IMR-90 (cell line): ENCODE results near the gene TYRP1. TPM values are rescaled to one million over a fixed set of nuclear protein-coding genes. Genes with fewer than 3 reads are reported as not detected.

Experiments used
- ATAC-seq: fragments of 200-7000 bp; cut with Tn5 transposase; 2 replicates; pipeline ENCODE4 v1.9.1; 2020; ENCODE audit warnings: low read depth, mild to moderate bottlenecking, moderate library complexity
- BruUV-seq: library from RNA; stranded (reverse); fragments of 400-500 nt; replicated peaks from 2 replicates; lab custom pipeline; 2021; lab: Mats Ljungman, UMichigan
- CTCF ChIA-PET: fragments of 300-600 bp; formaldehyde crosslinking; extraction: SDS; loops from one replicate; lab custom pipeline; 2021; ENCODE audit warnings: antibody characterized with exemption; lab: Yijun Ruan, JAX
- POLR2A ChIA-PET: fragments of 300-600 bp; sonication (Branson Sonifier 250); formaldehyde crosslinking; loops from one replicate; lab custom pipeline; 2022; ENCODE audit warnings: antibody characterized with exemption; ENCODE audit not compliant: unreplicated experiment; lab: Charles Lee
- DNase-seq: peaks from one replicate; pipeline ENCODE4 v3.0.0; 2013
- H2AFZ ChIP-seq: replicated peaks from 2 replicates; pipeline ENCODE3; 2013; ENCODE audit warnings: low read length, mild to moderate bottlenecking; ENCODE audit not compliant: poor library complexity
- H2AK5ac ChIP-seq: 2 replicates; pipeline ENCODE4 v1.6.1; 2013; ENCODE audit warnings: low read depth, low read length, inconsistent platforms
- H2AK9ac ChIP-seq: replicated peaks from 2 replicates; pipeline ENCODE3; 2013; ENCODE audit warnings: mild to moderate bottlenecking, low read depth, low read length, moderate library complexity; ENCODE audit not compliant: poor library complexity
- H2BK120ac ChIP-seq: 2 replicates; pipeline ENCODE4 v1.6.1; 2013; ENCODE audit warnings: low read depth, low read length, inconsistent platforms
- H2BK15ac ChIP-seq: 3 replicates; pipeline ENCODE4 v1.6.1; 2013; ENCODE audit warnings: low read depth, low read length, inconsistent platforms
- H2BK20ac ChIP-seq: 2 replicates; pipeline ENCODE4 v1.6.1; 2013; ENCODE audit warnings: low read depth, mild to moderate bottlenecking, inconsistent platforms, low read length, moderate library complexity
- H2BK5ac ChIP-seq: 2 replicates; pipeline ENCODE4 v1.6.1; 2013; ENCODE audit warnings: mild to moderate bottlenecking, low read depth, low read length, inconsistent platforms; ENCODE audit not compliant: poor library complexity, severe bottlenecking
- H3K14ac ChIP-seq: replicated peaks from 2 replicates; pipeline ENCODE4 v1.6.1; 2013; ENCODE audit warnings: low read depth, low read length, inconsistent platforms
- H3K18ac ChIP-seq: 2 replicates; pipeline ENCODE4 v1.6.1; 2013; ENCODE audit warnings: low read depth, low read length, control low read depth
- H3K23ac ChIP-seq: 2 replicates; pipeline ENCODE4 v1.6.1; 2013; ENCODE audit warnings: low read depth, low read length, inconsistent platforms
- H3K27ac ChIP-seq: 2 replicates; pipeline ENCODE4 v1.5.1; 2013; ENCODE audit warnings: mild to moderate bottlenecking, control low read depth, low read length; ENCODE audit not compliant: insufficient read depth
- H3K27me3 ChIP-seq: 2 replicates; pipeline ENCODE4 v1.6.1; 2013; ENCODE audit warnings: low read length; ENCODE audit not compliant: control insufficient read depth, insufficient read depth
- H3K36me3 ChIP-seq: 2 replicates; pipeline ENCODE4 v1.6.1; 2013; ENCODE audit warnings: low read length, mixed read lengths; ENCODE audit not compliant: control insufficient read depth, insufficient read depth
- H3K4ac ChIP-seq: 2 replicates; pipeline ENCODE4 v1.6.1; 2013; ENCODE audit warnings: low read depth, low read length, inconsistent platforms
- H3K4me1 ChIP-seq: 2 replicates; pipeline ENCODE4 v1.6.1; 2013; ENCODE audit warnings: low read length, mixed read lengths; ENCODE audit not compliant: control insufficient read depth, insufficient read depth
- H3K4me2 ChIP-seq: 2 replicates; pipeline ENCODE4 v1.6.1; 2013; ENCODE audit warnings: low read depth, mild to moderate bottlenecking, control low read depth, low read length, moderate library complexity
- H3K4me3 ChIP-seq: 2 replicates; pipeline ENCODE4 v1.5.1; 2013; ENCODE audit warnings: low read depth, mild to moderate bottlenecking, control low read depth, low read length, moderate library complexity; ENCODE audit not compliant: insufficient read depth
- H3K56ac ChIP-seq: 2 replicates; pipeline ENCODE4 v1.6.1; 2013; ENCODE audit warnings: low read length, inconsistent platforms; ENCODE audit not compliant: insufficient read depth; ENCODE audit errors: extremely low read depth
- H3K79me1 ChIP-seq, 2 experiments: 2 replicates each; pipeline ENCODE4 v1.6.1; 2013; ENCODE audit warnings: low read length in 2 of 2, inconsistent platforms in 1 of 2, low read depth in 1 of 2
- H3K9ac ChIP-seq: 2 replicates; pipeline ENCODE4 v1.6.1; 2013; ENCODE audit warnings: low read depth, low read length, control low read depth
- H3K9me1 ChIP-seq: 2 replicates; pipeline ENCODE4 v1.6.1; 2013; ENCODE audit warnings: low read length, inconsistent platforms; ENCODE audit not compliant: insufficient read depth
- H3K9me3 ChIP-seq: 2 replicates; pipeline ENCODE4 v1.6.1; 2013; ENCODE audit warnings: low read length; ENCODE audit not compliant: control insufficient read depth, insufficient read depth
- H4K20me1 ChIP-seq: 2 replicates; pipeline ENCODE4 v1.6.1; 2013; ENCODE audit warnings: low read length, inconsistent platforms; ENCODE audit not compliant: insufficient read depth
- H4K5ac ChIP-seq: 2 replicates; pipeline ENCODE4 v1.6.1; 2013; ENCODE audit warnings: mild to moderate bottlenecking, low read depth, low read length, control low read depth
- H4K8ac ChIP-seq, 2 experiments: 2 replicates each; pipeline ENCODE4 v1.6.1; 2013; ENCODE audit warnings: low read depth in 2 of 2, low read length in 2 of 2, control low read depth in 1 of 2, inconsistent platforms in 1 of 2
- H4K91ac ChIP-seq: 2 replicates; pipeline ENCODE4 v1.6.1; 2013; ENCODE audit warnings: low read depth, low read length, inconsistent platforms; ENCODE audit not compliant: insufficient read depth
- CEBPB ChIP-seq: IDR thresholded peaks from 2 replicates; pipeline ENCODE4 v1.6.1; 2012; ENCODE audit warnings: low read depth, low read length, improper control_type of control experiment
- FOS ChIP-seq: fragments of 150-350 bp; IDR thresholded peaks from 2 replicates; pipeline ENCODE4 v1.6.1; 2016; ENCODE audit warnings: low read depth, low read length
- RAD21 ChIP-seq: IDR thresholded peaks from 2 replicates; pipeline ENCODE4 v1.6.1; 2012; ENCODE audit warnings: low read length, improper control_type of control experiment
- RCOR1 ChIP-seq: IDR thresholded peaks from 2 replicates; pipeline ENCODE4 v1.6.1; 2012; ENCODE audit warnings: mild to moderate bottlenecking, low read length, improper control_type of control experiment; ENCODE audit not compliant: insufficient replicate concordance
- SMC3 ChIP-seq: fragments of 150-350 bp; IDR thresholded peaks from 2 replicates; pipeline ENCODE4 v1.6.1; 2016; ENCODE audit warnings: low read depth, mild to moderate bottlenecking, antibody characterized with exemption, low read length, moderate library complexity
- WGBS, 2 experiments: methylation state at CpG; one replicate each; pipeline versions ENCODE4 v1.1.5 to v1.1.7; 2013; ENCODE audit warnings: missing lambda C conversion rate in 2 of 2; ENCODE audit not compliant: insufficient read length in 1 of 2; ENCODE audit errors: extremely low coverage in 2 of 2; 5-methylcytosine and 5-hydroxymethylcytosine counted together
- dilution Hi-C: fragments of 300-500 bp; cut with HindIII; formaldehyde crosslinking; loops from one replicate; pipeline ENCODE4 v1.14.3; 2018; ENCODE audit warnings: low sequenced_read_pairs; ENCODE audit not compliant: unreplicated experiment
- in situ Hi-C: fragments of 300-500 bp; cut with MboI; formaldehyde crosslinking; loops from 3 replicates; pipeline ENCODE4 v1.14.3; 2019; ENCODE audit warnings: low sequenced_read_pairs, inconsistent platforms, mixed read lengths
- intact Hi-C: fragments of 100-400 bp; cut with micrococcal nuclease; formaldehyde crosslinking; loops from 2 replicates; pipeline ENCODE4 v1.10.0; 2022
- polyA plus RNA-seq, 3 experiments: library from polyadenylated mRNA; depleted of rRNA; stranded (reverse); fragments of >200 nt; gene quantifications; 2 replicates each; pipeline ENCODE4 v1.2.3, GENCODE V29; 2012; ENCODE audit warnings: low replicate concordance in 1 of 3
- total RNA-seq: library from RNA; depleted of rRNA; stranded (reverse); fragments of >200 nt; gene quantifications from 2 replicates; pipeline ENCODE4 v1.2.3, GENCODE V29; 2012
- TF ChIP-seq, protein P1 (sequence below): fragments of 150-350 bp; IDR thresholded peaks from 2 replicates; pipeline ENCODE4 v1.6.1; 2016; ENCODE audit warnings: low read depth, mild to moderate bottlenecking, low read length, moderate library complexity, borderline replicate concordance
- TF ChIP-seq, protein P2 (sequence below): conservative IDR thresholded peaks from 2 replicates; pipeline ENCODE4 v1.5.1; 2012; ENCODE audit warnings: mild to moderate bottlenecking, low read depth, low read length, improper control_type of control experiment

Gene TYRP1
- total and polyA plus RNA-seq, 2 of the 4 experiments (the other 2 are of a cell fraction) = 0.60 to 0.90 TPM

DNA sequence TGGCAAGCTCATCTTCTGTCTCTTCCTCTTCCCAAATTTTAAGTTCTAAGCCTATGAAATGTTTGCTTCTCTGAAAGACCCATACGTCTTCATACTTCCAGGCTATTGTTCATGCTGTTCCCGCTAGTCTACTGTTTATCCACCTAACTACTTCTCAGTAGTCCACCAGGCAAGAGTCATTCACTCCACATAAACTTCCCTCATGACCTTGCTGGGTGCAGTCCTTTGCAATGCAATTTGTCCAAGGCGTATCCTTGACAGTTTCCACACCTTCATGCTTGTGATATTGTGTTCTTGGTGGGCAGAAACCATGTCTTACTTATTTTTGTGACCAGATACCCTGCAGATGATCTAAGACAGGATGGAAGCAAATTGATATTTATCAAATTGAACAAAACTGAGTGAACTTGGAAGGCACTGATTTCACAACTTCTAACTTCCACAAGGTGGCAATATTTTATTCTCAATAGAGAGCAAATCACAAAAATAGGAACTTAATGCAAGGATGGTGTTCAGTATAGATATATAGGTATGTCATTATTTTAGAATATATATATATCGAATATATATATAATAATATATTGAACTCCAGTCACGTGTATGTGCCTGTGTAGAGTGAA is 30.3 kb downstream of the TYRP1 start:
- DNase-seq (peak; percentile 40), ATAC-seq (peak; percentile 69)
- peak overlapping the region; percentile 59; the same call in 1 of the 2 replicates for H3K4ac ChIP-seq
- H3K56ac ChIP-seq = no peak overlapping the region
- in situ Hi-C loops (loop anchor here (5.0 kb wide), 2 partner anchors 159 to 364 kb away; no protein-coding TSS in a partner anchor), intact Hi-C loops (loop anchor here (1.0 to 5.0 kb wide), 4 partner anchors 53 to 699 kb away; no protein-coding TSS in a partner anchor), dilution Hi-C loops (no loop called here)
- no peak overlapping the region for H2AK5ac ChIP-seq
- ChIA-PET POLR2A (no interaction called here), CTCF (interaction anchor here (0.5 to 1.6 kb wide), 10 partner anchors 11 to 368 kb away, joined by 3 to 4 read pairs (median 3); partner anchors contain the start of gene LURAP1L)
- no peak overlapping the region for H3K4me2 ChIP-seq
- no peaks in the 10 kb centered on the region for H4K20me1 ChIP-seq
- H4K8ac ChIP-seq = peak overlapping the region in 1 of 2 experiments; percentile 64; a peak in 2 of 4 replicates
- H4K5ac ChIP-seq = peak overlapping the region; percentile 18; the same call in 1 of the 2 replicates
- H3K27me3 ChIP-seq = no peaks in the 10 kb centered on the region
- H3K9ac ChIP-seq = no peak overlapping the region
- H2BK20ac ChIP-seq = peak overlapping the region; percentile 80; the same call in 1 of the 2 replicates
- TF ChIP-seq, protein P1, sequence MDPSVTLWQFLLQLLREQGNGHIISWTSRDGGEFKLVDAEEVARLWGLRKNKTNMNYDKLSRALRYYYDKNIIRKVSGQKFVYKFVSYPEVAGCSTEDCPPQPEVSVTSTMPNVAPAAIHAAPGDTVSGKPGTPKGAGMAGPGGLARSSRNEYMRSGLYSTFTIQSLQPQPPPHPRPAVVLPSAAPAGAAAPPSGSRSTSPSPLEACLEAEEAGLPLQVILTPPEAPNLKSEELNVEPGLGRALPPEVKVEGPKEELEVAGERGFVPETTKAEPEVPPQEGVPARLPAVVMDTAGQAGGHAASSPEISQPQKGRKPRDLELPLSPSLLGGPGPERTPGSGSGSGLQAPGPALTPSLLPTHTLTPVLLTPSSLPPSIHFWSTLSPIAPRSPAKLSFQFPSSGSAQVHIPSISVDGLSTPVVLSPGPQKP = no peak
- TF ChIP-seq CEBPB (peak; percentile 80), FOS (no peak), RCOR1 (no peak), SMC3 (peak; percentile 81), RAD21 (peak; percentile 67)
- TF ChIP-seq, protein P2, sequence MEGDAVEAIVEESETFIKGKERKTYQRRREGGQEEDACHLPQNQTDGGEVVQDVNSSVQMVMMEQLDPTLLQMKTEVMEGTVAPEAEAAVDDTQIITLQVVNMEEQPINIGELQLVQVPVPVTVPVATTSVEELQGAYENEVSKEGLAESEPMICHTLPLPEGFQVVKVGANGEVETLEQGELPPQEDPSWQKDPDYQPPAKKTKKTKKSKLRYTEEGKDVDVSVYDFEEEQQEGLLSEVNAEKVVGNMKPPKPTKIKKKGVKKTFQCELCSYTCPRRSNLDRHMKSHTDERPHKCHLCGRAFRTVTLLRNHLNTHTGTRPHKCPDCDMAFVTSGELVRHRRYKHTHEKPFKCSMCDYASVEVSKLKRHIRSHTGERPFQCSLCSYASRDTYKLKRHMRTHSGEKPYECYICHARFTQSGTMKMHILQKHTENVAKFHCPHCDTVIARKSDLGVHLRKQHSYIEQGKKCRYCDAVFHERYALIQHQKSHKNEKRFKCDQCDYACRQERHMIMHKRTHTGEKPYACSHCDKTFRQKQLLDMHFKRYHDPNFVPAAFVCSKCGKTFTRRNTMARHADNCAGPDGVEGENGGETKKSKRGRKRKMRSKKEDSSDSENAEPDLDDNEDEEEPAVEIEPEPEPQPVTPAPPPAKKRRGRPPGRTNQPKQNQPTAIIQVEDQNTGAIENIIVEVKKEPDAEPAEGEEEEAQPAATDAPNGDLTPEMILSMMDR = peak; percentile 59
- H2AFZ ChIP-seq = peak overlapping the region; percentile 9
- H3K23ac ChIP-seq = no peak overlapping the region
- H3K36me3 ChIP-seq = no peaks in the 10 kb centered on the region
- H2BK15ac ChIP-seq = peak overlapping the region; percentile 63; the same call in 1 of the 3 replicates
- H3K4me3 ChIP-seq = no peak overlapping the region
- H3K18ac ChIP-seq = 0 out of 2 replicates have a peak overlapping the region, but pooled peaks have one; percentile 4
- H2BK120ac ChIP-seq = peak overlapping the region; percentile 35
- no peak overlapping the region for H2BK5ac ChIP-seq
- no peak overlapping the region for H2AK9ac ChIP-seq
- H3K27ac ChIP-seq = no peak overlapping the region
- H3K9me3 ChIP-seq = no peaks in the 10 kb centered on the region
- no CpG with 5 or more reads among the region's 5 CpGs for WGBS, 2 experiments
- 0 out of 2 replicates have a peak overlapping the region, but pooled peaks have one; percentile 12 for H3K14ac ChIP-seq
- no peaks in the 10 kb centered on the region for H3K4me1 ChIP-seq
- no TSS peak for BruUV-seq
- H4K91ac ChIP-seq = no peak overlapping the region
- no peaks in the 10 kb centered on the region for H3K9me1 ChIP-seq
- no peaks in the 10 kb centered on the region for H3K79me1 ChIP-seq
